HEK293T (cell line): ENCODE measurements around the gene POLA1.

Experiments used
- CTCF ChIA-PET: fragments of 350-600 bp; formaldehyde crosslinking; extraction: SDS; loops from one replicate; lab custom pipeline; 2021; ENCODE audit warnings: antibody characterized with exemption, inconsistent platforms; lab: Yijun Ruan, JAX
- POLR2A ChIA-PET: fragments of 350-600 bp; formaldehyde crosslinking; extraction: SDS; loops from one replicate; lab custom pipeline; 2020; ENCODE audit warnings: antibody characterized with exemption, inconsistent platforms; lab: Yijun Ruan, JAX
- DNase-seq: peaks from one replicate; pipeline ENCODE4 v3.0.0; 2012; ENCODE audit warnings: mixed read lengths; ENCODE audit errors: extremely low spot score
- ARNT ChIP-seq: fragments of 450-650 bp; IDR thresholded peaks from 2 replicates; pipeline ENCODE4 v1.6.1; 2017; ENCODE audit warnings: mild to moderate bottlenecking
- BHLHE40 ChIP-seq: fragments of 450-650 bp; IDR thresholded peaks from 2 replicates; pipeline ENCODE4 v1.6.1; 2016; ENCODE audit warnings: mild to moderate bottlenecking, moderate library complexity, borderline replicate concordance
- CTBP1 ChIP-seq: fragments of 450-650 bp; IDR thresholded peaks from 2 replicates; pipeline ENCODE4 v1.6.1; 2016; ENCODE audit warnings: borderline replicate concordance
- ELF4 ChIP-seq: fragments of 450-650 bp; IDR thresholded peaks from 2 replicates; pipeline ENCODE4 v1.6.1; 2017; ENCODE audit warnings: antibody characterized with exemption
- FOXA1 ChIP-seq: fragments of 450-650 bp; IDR thresholded peaks from 2 replicates; pipeline ENCODE4 v1.6.1; 2016; ENCODE audit warnings: mild to moderate bottlenecking
- FOXK2 ChIP-seq: fragments of 450-650 bp; IDR thresholded peaks from 2 replicates; pipeline ENCODE4 v1.6.1; 2016; ENCODE audit warnings: mild to moderate bottlenecking
- FOXM1 ChIP-seq: fragments of 450-650 bp; IDR thresholded peaks from 2 replicates; pipeline ENCODE4 v1.6.1; 2017; ENCODE audit warnings: mild to moderate bottlenecking, borderline replicate concordance
- HDGF ChIP-seq: fragments of 450-650 bp; IDR thresholded peaks from 2 replicates; pipeline ENCODE4 v1.6.1; 2017; ENCODE audit warnings: antibody characterized with exemption, borderline replicate concordance
- L3MBTL2 ChIP-seq: fragments of 450-650 bp; conservative IDR thresholded peaks from 2 replicates; pipeline ENCODE4 v1.6.1; 2016; ENCODE audit warnings: mild to moderate bottlenecking
- LEF1 ChIP-seq: fragments of 450-650 bp; IDR thresholded peaks from 2 replicates; pipeline ENCODE4 v1.6.1; 2017; ENCODE audit warnings: mild to moderate bottlenecking, borderline replicate concordance
- NFRKB ChIP-seq: fragments of 450-650 bp; IDR thresholded peaks from 2 replicates; pipeline ENCODE4 v1.6.1; 2016; ENCODE audit warnings: mild to moderate bottlenecking, moderate library complexity
- SP1 ChIP-seq: fragments of 450-650 bp; IDR thresholded peaks from 2 replicates; pipeline ENCODE4 v1.6.1; 2017
- SUZ12 ChIP-seq: fragments of 450-650 bp; IDR thresholded peaks from 2 replicates; pipeline ENCODE4 v1.6.1; 2016; ENCODE audit warnings: mild to moderate bottlenecking
- TARDBP ChIP-seq: fragments of 450-650 bp; IDR thresholded peaks from 2 replicates; pipeline ENCODE4 v1.6.1; 2016
- ZNF384 ChIP-seq: fragments of 450-650 bp; IDR thresholded peaks from 2 replicates; pipeline ENCODE4 v1.6.1; 2016
- TF ChIP-seq, protein P1 (sequence below): fragments of 450-650 bp; IDR thresholded peaks from 2 replicates; pipeline ENCODE4 v1.6.1; 2016

Gene POLA1

DNA sequence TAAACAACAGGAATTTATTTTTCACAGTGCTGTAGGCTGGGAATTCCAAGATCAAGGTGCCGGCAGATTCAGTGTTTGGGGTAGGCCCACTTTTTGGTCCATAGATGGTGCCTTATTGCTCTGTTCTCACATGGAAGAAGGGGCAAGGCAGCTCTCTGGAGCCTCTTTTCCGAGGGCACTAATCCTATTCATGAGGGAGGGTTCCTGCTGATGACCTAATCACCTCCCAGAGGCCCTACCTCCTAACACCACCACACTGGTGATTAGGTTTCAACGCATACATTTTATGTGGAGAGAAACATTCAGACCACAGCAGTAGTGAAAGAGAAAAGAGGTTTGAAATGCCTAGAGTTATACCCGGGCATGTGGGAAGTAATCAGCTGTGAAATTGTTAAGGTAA lies 1.4 kb upstream of the POLA1 start:
- no peak for TF ChIP-seq NFRKB
- no peak for TF ChIP-seq FOXA1
- TF ChIP-seq, protein P1, sequence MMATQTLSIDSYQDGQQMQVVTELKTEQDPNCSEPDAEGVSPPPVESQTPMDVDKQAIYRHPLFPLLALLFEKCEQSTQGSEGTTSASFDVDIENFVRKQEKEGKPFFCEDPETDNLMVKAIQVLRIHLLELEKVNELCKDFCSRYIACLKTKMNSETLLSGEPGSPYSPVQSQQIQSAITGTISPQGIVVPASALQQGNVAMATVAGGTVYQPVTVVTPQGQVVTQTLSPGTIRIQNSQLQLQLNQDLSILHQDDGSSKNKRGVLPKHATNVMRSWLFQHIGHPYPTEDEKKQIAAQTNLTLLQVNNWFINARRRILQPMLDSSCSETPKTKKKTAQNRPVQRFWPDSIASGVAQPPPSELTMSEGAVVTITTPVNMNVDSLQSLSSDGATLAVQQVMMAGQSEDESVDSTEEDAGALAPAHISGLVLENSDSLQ = no peak
- TF ChIP-seq FOXM1 = no peak
- TF ChIP-seq BHLHE40 = no peak
- no peak for TF ChIP-seq LEF1
- no peak for TF ChIP-seq TARDBP
- TF ChIP-seq L3MBTL2 = no peak
- no peak for TF ChIP-seq HDGF
- TF ChIP-seq CTBP1 = no peak
- no peak for TF ChIP-seq ELF4
- TF ChIP-seq SUZ12 = no peak
- TF ChIP-seq SP1 = no peak
- no peak for TF ChIP-seq FOXK2
- no peak for TF ChIP-seq ZNF384
- no peak for DNase-seq
- ChIA-PET POLR2A (no interaction called here), CTCF (interaction anchor here (0.6 kb wide), 1 partner anchor 350 kb away, joined by 4 read pairs; no protein-coding TSS in a partner anchor)

DNA sequence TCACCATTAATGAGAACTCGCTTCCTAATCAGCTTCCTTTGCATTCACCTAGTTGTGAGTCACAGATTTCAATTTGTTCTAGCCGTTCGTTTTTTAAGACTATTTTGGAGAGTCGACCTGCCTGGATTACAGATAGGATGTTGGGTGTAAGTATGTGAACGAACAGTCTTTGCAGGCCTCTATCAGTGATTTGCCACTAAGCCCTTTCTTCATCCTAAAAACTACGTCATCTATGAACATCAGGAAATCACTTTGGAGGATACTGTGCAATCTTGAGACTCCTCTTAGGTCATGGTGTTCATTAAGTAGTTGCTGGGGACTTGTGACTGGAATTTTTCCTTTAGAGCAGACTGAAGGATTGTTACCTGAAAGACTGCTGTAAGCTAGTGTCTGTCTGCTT lies 1.1 kb downstream of the POLA1 start:
- no peak for DNase-seq
- TF ChIP-seq CTBP1 (no peak), LEF1 (no peak), BHLHE40 (no peak), ARNT (no peak), L3MBTL2 (no peak), SP1 (no peak), FOXM1 (no peak), SUZ12 (no peak), FOXK2 (no peak), HDGF (no peak), FOXA1 (no peak), ELF4 (no peak)
- TF ChIP-seq, protein P1 = no peak
- CTCF ChIA-PET = no interaction called here
- POLR2A ChIA-PET = interaction anchor here (0.9 to 1.2 kb wide), 2 partner anchors 8 to 17 kb away, joined by 3 to 4 read pairs; no protein-coding TSS in a partner anchor

DNA sequence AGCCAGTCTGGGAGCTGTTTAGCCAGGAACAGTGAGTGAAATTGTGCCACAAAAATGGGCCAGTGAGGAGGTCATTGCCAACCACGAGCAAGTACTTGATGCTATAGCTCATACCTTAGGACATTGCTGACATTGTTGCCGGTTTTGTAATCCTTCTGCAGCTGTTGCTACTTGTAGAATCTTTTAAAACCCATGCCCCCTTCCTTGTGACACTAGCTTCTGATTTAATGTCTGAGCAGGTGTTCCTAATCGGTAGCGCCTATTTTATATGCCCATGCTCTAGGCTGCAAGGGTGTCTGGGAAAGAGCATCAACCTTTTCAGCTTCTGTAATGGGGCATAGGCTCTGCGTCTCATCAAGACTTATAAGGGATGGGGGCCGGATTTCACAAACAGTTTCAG lies 2.6 kb downstream of the POLA1 start:
- ChIA-PET POLR2A (no interaction called here), CTCF (no interaction called here)
- DNase-seq = no peak
- TF ChIP-seq ARNT (no peak), FOXK2 (no peak), ZNF384 (no peak), NFRKB (no peak), LEF1 (no peak), ELF4 (no peak), BHLHE40 (no peak), L3MBTL2 (no peak), FOXM1 (no peak), SUZ12 (no peak), CTBP1 (no peak)

DNA sequence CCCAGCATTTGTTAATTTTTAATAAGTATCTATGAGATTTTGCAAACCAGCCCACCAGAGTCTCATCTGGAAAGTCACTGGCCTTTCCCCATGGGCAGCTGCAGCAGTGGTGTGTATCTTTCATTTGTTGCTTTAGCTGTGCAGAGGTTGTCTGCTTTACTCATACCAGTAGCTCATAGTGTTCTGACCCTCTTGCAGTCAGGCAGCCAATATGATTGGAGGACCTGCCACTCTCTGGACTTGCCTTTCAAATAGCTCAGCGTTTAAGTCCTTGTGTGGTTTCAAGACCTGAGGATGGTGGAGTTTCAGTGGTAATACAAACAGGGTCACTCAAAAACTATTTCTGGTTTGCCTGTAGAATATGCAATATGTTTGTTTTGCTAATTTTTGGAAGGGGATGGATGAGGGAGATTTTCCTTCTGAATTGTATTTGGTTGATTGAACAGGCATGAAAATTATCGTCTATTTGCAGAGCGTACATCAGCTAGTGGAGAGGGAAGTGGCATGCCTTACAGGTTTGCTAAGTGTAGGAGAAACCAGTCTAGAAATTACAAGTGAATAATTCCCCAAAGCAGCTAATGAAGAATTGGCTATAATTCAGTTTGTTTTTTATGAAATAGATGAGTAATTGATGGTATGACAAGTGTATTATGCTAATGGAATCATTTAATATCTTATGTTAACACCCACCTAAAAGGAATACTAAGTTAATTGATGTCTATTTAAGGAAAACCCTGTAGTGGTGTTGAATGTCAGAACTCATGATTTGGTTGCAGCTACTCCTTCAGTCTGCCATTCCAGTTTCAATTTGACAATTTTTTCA lies 8.9 kb downstream of the POLA1 start:
- no peak for TF ChIP-seq FOXA1
- TF ChIP-seq BHLHE40 = no peak
- no peak for TF ChIP-seq TARDBP
- TF ChIP-seq FOXK2 = no peak
- no peak for TF ChIP-seq HDGF
- TF ChIP-seq SP1 = no peak
- TF ChIP-seq ZNF384 = no peak
- TF ChIP-seq, protein P1 = no peak
- no peak for DNase-seq
- POLR2A ChIA-PET = interaction anchor here (0.5 to 1.4 kb wide), 3 partner anchors 8 to 13 kb away, joined by 3 to 4 read pairs (median 3); no protein-coding TSS in a partner anchor
- CTCF ChIA-PET = no interaction called here

DNA sequence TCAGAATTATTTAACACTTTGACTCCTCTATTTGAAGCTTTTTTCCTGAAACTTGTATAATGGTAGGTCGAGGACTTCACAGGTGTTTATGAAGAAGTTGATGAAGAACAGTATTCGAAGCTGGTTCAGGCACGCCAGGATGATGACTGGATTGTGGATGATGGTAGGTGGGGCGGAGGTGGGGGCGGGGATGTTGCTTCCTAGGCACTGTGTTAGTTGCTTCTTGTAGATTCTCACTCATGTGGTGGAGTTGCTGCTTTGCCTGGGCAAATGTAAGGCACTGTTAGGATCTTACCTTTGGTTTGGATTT lies 9.4 kb downstream of the POLA1 start:
- POLR2A ChIA-PET = interaction anchor here (1.4 kb wide), 1 partner anchor 9 kb away, joined by 3 read pairs; no protein-coding TSS in a partner anchor
- CTCF ChIA-PET = no interaction called here
- no peak for TF ChIP-seq ZNF384
- TF ChIP-seq, protein P1 = no peak
- TF ChIP-seq ELF4 = no peak
- no peak for TF ChIP-seq BHLHE40
- DNase-seq = no peak

DNA sequence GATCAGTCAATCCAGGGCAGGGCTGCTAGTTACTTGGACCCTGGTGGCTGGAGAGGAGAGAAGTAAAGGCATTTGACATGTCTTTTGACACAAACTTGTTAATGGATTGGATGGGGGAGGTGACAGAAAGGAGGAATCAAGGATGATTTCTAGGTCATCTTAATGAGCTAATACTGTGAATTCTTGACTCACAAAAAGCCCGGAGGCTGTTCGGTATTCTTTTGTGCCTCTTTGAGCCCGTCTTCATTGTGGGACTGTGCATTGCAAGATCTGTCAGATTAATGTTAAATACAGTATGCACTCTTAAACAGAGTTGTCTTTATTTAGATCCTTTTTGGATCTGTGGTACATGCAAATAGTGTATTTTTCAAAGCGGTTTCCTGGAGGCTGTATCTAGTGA lies 25.1 kb downstream of the POLA1 start:
- ChIA-PET POLR2A (no interaction called here), CTCF (no interaction called here)
- no peak for DNase-seq
- TF ChIP-seq L3MBTL2 (no peak), LEF1 (no peak), FOXM1 (no peak), FOXK2 (no peak), HDGF (no peak), NFRKB (no peak), CTBP1 (no peak), SP1 (no peak), SUZ12 (no peak), ARNT (no peak), ELF4 (no peak), BHLHE40 (no peak), FOXA1 (no peak), ZNF384 (no peak), TARDBP (no peak)
- TF ChIP-seq, protein P1 = no peak
